ENCODE data around the gene CAVIN4.

DNA sequence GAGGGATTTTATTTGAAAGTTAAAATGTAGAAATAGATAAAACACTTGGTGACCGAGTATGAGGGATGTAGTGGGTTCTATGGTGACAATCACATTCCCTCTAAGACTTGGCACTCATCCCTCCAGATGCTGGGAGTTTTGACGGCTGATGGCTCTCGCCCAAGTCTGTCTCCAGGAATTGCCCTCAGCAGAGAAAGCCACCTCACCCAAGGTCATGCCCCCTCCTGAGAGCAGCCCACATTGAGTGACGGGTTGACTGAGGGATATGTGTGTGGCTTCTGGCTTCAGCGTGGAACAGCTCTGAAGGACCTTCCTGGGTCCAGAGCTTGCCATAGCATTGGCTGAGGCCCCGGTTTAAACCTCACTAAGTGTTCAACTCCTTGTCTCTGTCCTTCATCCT lies 19.4 kb downstream of the CAVIN4 start:
- TF ChIP-seq, protein P1, sequence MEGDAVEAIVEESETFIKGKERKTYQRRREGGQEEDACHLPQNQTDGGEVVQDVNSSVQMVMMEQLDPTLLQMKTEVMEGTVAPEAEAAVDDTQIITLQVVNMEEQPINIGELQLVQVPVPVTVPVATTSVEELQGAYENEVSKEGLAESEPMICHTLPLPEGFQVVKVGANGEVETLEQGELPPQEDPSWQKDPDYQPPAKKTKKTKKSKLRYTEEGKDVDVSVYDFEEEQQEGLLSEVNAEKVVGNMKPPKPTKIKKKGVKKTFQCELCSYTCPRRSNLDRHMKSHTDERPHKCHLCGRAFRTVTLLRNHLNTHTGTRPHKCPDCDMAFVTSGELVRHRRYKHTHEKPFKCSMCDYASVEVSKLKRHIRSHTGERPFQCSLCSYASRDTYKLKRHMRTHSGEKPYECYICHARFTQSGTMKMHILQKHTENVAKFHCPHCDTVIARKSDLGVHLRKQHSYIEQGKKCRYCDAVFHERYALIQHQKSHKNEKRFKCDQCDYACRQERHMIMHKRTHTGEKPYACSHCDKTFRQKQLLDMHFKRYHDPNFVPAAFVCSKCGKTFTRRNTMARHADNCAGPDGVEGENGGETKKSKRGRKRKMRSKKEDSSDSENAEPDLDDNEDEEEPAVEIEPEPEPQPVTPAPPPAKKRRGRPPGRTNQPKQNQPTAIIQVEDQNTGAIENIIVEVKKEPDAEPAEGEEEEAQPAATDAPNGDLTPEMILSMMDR (conservative IDR thresholded peaks at IDR 0.05): no peak
- no peak for TF ChIP-seq EZH2 (IDR thresholded peaks at IDR 0.05; ENCODE audit: low read depth)
